ENCODE results near the gene CAB39L. TPM values are rescaled to one million over a fixed set of nuclear protein-coding genes. Genes with fewer than 3 reads are reported as not detected.

Gene CAB39L
- total RNA-seq, 1 donor from 2014 or later, result 13.2 TPM

DNA sequence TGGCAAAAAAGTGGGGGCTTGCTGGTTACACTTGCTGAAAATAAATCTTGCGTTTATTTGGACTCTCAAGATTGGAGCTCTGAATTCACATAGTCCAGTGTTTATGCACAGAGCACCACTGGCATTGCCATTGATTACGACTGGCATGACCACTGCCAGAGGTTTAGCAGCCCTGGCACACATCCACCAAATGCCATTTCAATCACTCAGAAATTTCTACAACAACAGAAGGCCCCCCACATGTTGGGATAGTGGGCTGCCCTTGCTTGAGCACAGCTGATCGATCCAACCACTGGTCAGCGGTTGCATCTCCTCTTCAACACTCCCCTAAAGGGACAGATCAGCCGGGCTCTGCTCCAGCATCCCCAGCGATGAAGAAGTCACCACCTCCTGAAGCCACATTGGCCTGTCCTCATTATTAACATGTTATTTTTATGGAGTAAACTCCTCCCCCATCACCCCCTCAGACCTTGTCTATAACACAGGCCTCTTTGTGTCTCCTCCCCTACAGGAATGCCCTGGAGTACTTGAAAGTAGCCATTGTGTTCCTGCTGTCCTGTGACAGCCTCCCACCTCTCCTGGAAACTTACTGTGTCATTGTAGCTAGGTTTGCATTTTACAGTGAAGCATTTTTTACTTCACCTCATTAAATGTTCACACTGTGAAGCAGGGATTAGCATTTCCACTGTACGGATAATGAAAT, 144.8 kb downstream of the CAB39L start:
- no peaks in the 10 kb centered on the region for H3K36me3 ChIP-seq (ENCODE audit: insufficient read depth, low read length)
- peaks cover 12% of the 10 kb centered on the region for H3K4me1 Mint-ChIP-seq (ENCODE audit: low read depth, unreplicated experiment)
- H3K36me3 Mint-ChIP-seq (ENCODE audit: low read depth, unreplicated experiment), result peaks cover 8% of the 10 kb centered on the region
- FAIRE-seq, result no peak
- no peaks in the 10 kb centered on the region for H3K79me2 ChIP-seq (ENCODE audit: insufficient read depth, low read length)
- no peaks in the 10 kb centered on the region for H4K20me1 ChIP-seq (ENCODE audit: insufficient read depth, low read length)
- TF ChIP-seq, protein P1, sequence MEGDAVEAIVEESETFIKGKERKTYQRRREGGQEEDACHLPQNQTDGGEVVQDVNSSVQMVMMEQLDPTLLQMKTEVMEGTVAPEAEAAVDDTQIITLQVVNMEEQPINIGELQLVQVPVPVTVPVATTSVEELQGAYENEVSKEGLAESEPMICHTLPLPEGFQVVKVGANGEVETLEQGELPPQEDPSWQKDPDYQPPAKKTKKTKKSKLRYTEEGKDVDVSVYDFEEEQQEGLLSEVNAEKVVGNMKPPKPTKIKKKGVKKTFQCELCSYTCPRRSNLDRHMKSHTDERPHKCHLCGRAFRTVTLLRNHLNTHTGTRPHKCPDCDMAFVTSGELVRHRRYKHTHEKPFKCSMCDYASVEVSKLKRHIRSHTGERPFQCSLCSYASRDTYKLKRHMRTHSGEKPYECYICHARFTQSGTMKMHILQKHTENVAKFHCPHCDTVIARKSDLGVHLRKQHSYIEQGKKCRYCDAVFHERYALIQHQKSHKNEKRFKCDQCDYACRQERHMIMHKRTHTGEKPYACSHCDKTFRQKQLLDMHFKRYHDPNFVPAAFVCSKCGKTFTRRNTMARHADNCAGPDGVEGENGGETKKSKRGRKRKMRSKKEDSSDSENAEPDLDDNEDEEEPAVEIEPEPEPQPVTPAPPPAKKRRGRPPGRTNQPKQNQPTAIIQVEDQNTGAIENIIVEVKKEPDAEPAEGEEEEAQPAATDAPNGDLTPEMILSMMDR (IDR thresholded peaks at IDR 0.05; ENCODE audit: insufficient read depth, low read depth, low read length), result no peak
- TF ChIP-seq EZH2 (IDR thresholded peaks at IDR 0.05; ENCODE audit: insufficient read depth, low read length), result no peak
- H3K4me1 ChIP-seq (ENCODE audit: insufficient read depth, low read length), result peaks cover 10% of the 10 kb centered on the region
- H3K4me3 ChIP-seq (ENCODE audit: insufficient read depth, low read depth, low read length), result no peak overlapping the region
- no peaks in the 10 kb centered on the region for H3K27me3 Mint-ChIP-seq (ENCODE audit: low read depth, unreplicated experiment)
- no peak overlapping the region for H3K4me3 Mint-ChIP-seq (ENCODE audit: unreplicated experiment)
- no peaks in the 10 kb centered on the region for H3K27me3 ChIP-seq (ENCODE audit: insufficient read depth, low read length)
- H3K9ac ChIP-seq (ENCODE audit: low read length), result no peak overlapping the region
- DNase-seq (ENCODE audit: low read depth), result no peak
- no peaks in the 10 kb centered on the region for H3K9me3 ChIP-seq (ENCODE audit: insufficient read depth, low read depth, low read length)
- H3K27ac ChIP-seq (ENCODE audit: low read depth, low read length), result no peak overlapping the region
- H3K9me3 Mint-ChIP-seq (ENCODE audit: unreplicated experiment), result no peaks in the 10 kb centered on the region
- no peak overlapping the region for H2AFZ ChIP-seq (ENCODE audit: low read depth, low read length)
- H3K27ac Mint-ChIP-seq (ENCODE audit: unreplicated experiment), result peak overlapping the region; percentile 16
- no peak overlapping the region for H3K4me2 ChIP-seq (ENCODE audit: low read length)

DNA sequence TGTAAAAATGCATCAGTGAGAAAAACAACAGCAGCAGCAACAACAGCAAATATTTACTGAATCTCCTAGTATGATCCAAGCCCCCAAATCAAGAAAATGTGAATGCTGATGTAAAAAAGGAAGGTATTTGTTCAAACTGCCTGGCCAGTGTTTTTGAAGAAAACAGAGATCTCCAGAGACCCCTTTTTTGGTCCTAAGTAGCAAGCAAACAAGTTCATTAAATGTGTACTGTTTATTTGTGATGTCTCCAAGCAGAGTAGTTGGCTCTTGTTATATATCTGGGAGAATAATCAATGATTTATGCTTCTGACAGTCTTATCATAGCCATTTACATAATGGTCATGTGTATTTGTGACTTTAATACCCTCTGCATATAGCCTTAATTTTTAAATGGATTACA, 145.4 kb downstream of the CAB39L start:
- Histone ChIP-seq H3K79me2 (ENCODE audit: insufficient read depth, low read length) (no peaks in the 10 kb centered on the region), H3K4me3 (ENCODE audit: insufficient read depth, low read depth, low read length) (no peak overlapping the region), H3K27me3 (ENCODE audit: insufficient read depth, low read length) (no peaks in the 10 kb centered on the region), H3K9me3 (ENCODE audit: insufficient read depth, low read depth, low read length) (no peaks in the 10 kb centered on the region), H4K20me1 (ENCODE audit: insufficient read depth, low read length) (no peaks in the 10 kb centered on the region), H2AFZ (ENCODE audit: low read depth, low read length) (no peak overlapping the region), H3K9ac (ENCODE audit: low read length) (no peak overlapping the region), H3K4me2 (ENCODE audit: low read length) (no peak overlapping the region), H3K27ac (ENCODE audit: low read depth, low read length) (no peak overlapping the region), H3K36me3 (ENCODE audit: insufficient read depth, low read length) (no peaks in the 10 kb centered on the region), H3K4me1 (ENCODE audit: insufficient read depth, low read length) (peaks cover 5% of the 10 kb centered on the region)
- H3K27me3 Mint-ChIP-seq (ENCODE audit: low read depth, unreplicated experiment), result no peaks in the 10 kb centered on the region
- peaks cover 6% of the 10 kb centered on the region for H3K36me3 Mint-ChIP-seq (ENCODE audit: low read depth, unreplicated experiment)
- FAIRE-seq (no peak), DNase-seq (ENCODE audit: low read depth) (no peak)
- no peak overlapping the region for H3K27ac Mint-ChIP-seq (ENCODE audit: unreplicated experiment)
- H3K4me1 Mint-ChIP-seq (ENCODE audit: low read depth, unreplicated experiment), result peaks cover 12% of the 10 kb centered on the region
- H3K9me3 Mint-ChIP-seq (ENCODE audit: unreplicated experiment), result no peaks in the 10 kb centered on the region
- no peak for TF ChIP-seq EZH2 (IDR thresholded peaks at IDR 0.05; ENCODE audit: insufficient read depth, low read length)
- TF ChIP-seq, protein P1 (IDR thresholded peaks at IDR 0.05; ENCODE audit: insufficient read depth, low read depth, low read length), result no peak
- H3K4me3 Mint-ChIP-seq (ENCODE audit: unreplicated experiment), result no peak overlapping the region

DNA sequence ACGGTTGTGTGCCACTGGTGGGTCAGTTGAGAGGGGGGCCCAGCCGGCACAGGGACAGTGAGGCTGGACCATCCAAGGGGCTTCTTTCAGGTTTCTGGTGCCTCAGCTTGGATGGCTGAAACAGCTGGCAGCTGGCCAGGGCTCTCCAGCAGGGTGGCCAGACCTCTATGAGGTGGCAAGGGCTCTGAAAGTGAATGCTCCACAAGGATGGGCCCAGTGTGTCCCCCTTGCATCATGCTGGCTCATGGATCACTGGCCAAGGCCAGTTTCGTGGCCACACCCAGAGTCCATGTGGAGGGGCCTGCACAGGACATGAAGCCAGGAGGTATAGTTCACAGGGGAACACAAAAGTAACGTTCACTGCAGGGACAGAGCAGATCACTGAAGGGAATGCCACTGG, 146.5 kb downstream of the CAB39L start:
- no peak for FAIRE-seq
- Histone ChIP-seq H3K79me2 (ENCODE audit: insufficient read depth, low read length) (no peaks in the 10 kb centered on the region), H3K9me3 (ENCODE audit: insufficient read depth, low read depth, low read length) (no peaks in the 10 kb centered on the region), H3K4me3 (ENCODE audit: insufficient read depth, low read depth, low read length) (no peak overlapping the region), H3K36me3 (ENCODE audit: insufficient read depth, low read length) (no peaks in the 10 kb centered on the region), H4K20me1 (ENCODE audit: insufficient read depth, low read length) (no peaks in the 10 kb centered on the region), H2AFZ (ENCODE audit: low read depth, low read length) (no peak overlapping the region), H3K4me1 (ENCODE audit: insufficient read depth, low read length) (peaks cover 8% of the 10 kb centered on the region), H3K9ac (ENCODE audit: low read length) (no peak overlapping the region), H3K27me3 (ENCODE audit: insufficient read depth, low read length) (no peaks in the 10 kb centered on the region), H3K27ac (ENCODE audit: low read depth, low read length) (no peak overlapping the region), H3K4me2 (ENCODE audit: low read length) (no peak overlapping the region)
- no peaks in the 10 kb centered on the region for H3K27me3 Mint-ChIP-seq (ENCODE audit: low read depth, unreplicated experiment)
- peaks cover 3% of the 10 kb centered on the region for H3K36me3 Mint-ChIP-seq (ENCODE audit: low read depth, unreplicated experiment)
- H3K4me3 Mint-ChIP-seq (ENCODE audit: unreplicated experiment), result no peak overlapping the region
- H3K27ac Mint-ChIP-seq (ENCODE audit: unreplicated experiment), result no peak overlapping the region
- TF ChIP-seq, protein P1 (IDR thresholded peaks at IDR 0.05; ENCODE audit: insufficient read depth, low read depth, low read length), result no peak
- no peak for TF ChIP-seq EZH2 (IDR thresholded peaks at IDR 0.05; ENCODE audit: insufficient read depth, low read length)
- no peak for DNase-seq (ENCODE audit: low read depth)
- H3K4me1 Mint-ChIP-seq (ENCODE audit: low read depth, unreplicated experiment), result peaks cover 11% of the 10 kb centered on the region
- H3K9me3 Mint-ChIP-seq (ENCODE audit: unreplicated experiment), result no peaks in the 10 kb centered on the region

Measured in astrocyte (in vitro differentiated cells and primary cell).